Measurements from ENCODE around the gene NRDC. TPM values are rescaled to one million over a fixed set of nuclear protein-coding genes. Genes with fewer than 3 reads are reported as not detected.

Gene NRDC
- total RNA-seq, 3 donors from 2014 or later: 83.3 to 119 (median 91.4) TPM

DNA sequence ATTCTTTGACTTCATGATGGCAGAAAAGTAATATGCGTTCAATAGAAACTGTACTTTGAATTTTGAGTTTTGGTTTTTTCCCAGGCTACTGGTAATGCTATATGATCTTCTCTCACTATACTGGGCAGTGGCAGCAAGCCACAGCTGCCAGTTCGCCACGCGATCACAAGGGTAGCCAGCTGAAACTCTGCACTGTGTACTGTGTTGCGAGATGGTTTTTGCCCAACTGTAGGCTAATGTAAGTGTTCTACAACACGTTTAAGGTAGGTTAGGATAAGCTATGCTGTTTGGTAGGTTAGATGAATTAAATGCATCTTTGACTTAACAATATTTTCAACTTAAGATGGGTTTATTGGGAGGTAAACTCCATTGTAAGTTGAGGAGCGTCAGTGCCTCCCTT is 123.1 kb downstream of the NRDC start:
- H3K36me3 ChIP-seq (ENCODE audit: low read depth): no peaks in the 10 kb centered on the region
- H3K4me3 ChIP-seq: no peak overlapping the region
- intact Hi-C loops (cut with DNase I, micrococcal nuclease): no loop called here
- no peaks in the 10 kb centered on the region for H3K9me3 ChIP-seq
- no peak for ATAC-seq
- DNase-seq: no peak
- H3K4me1 ChIP-seq (ENCODE audit: low read depth): no peaks in the 10 kb centered on the region
- TF ChIP-seq, protein P1, sequence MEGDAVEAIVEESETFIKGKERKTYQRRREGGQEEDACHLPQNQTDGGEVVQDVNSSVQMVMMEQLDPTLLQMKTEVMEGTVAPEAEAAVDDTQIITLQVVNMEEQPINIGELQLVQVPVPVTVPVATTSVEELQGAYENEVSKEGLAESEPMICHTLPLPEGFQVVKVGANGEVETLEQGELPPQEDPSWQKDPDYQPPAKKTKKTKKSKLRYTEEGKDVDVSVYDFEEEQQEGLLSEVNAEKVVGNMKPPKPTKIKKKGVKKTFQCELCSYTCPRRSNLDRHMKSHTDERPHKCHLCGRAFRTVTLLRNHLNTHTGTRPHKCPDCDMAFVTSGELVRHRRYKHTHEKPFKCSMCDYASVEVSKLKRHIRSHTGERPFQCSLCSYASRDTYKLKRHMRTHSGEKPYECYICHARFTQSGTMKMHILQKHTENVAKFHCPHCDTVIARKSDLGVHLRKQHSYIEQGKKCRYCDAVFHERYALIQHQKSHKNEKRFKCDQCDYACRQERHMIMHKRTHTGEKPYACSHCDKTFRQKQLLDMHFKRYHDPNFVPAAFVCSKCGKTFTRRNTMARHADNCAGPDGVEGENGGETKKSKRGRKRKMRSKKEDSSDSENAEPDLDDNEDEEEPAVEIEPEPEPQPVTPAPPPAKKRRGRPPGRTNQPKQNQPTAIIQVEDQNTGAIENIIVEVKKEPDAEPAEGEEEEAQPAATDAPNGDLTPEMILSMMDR (IDR thresholded peaks at IDR 0.05): no peak

DNA sequence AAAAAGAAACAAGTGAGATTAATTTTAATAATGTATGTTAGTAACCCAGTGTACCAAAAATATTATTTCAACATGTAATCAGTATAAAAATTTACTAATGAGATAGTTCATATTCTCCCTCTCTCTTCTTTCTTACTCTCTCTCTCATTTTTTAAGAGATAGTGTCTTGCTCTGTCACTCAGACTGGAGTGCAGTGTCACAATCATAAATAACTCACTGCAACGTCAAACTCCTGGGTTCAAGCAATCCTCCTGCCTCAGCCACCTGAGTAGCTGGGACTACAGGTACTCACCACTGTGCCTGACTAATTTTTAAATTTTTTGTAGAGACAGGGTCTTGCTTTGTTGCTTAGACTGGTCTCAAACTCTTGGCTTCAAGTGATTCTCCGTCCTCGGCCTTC is 123.9 kb downstream of the NRDC start:
- Histone ChIP-seq H3K4me1 (ENCODE audit: low read depth) (no peaks in the 10 kb centered on the region), H3K9me3 (no peaks in the 10 kb centered on the region), H3K36me3 (ENCODE audit: low read depth) (no peaks in the 10 kb centered on the region), H3K4me3 (no peak overlapping the region)
- no peak for ATAC-seq
- intact Hi-C loops (cut with DNase I, micrococcal nuclease): no loop called here
- TF ChIP-seq, protein P1 (IDR thresholded peaks at IDR 0.05): no peak
- DNase-seq: no peak

DNA sequence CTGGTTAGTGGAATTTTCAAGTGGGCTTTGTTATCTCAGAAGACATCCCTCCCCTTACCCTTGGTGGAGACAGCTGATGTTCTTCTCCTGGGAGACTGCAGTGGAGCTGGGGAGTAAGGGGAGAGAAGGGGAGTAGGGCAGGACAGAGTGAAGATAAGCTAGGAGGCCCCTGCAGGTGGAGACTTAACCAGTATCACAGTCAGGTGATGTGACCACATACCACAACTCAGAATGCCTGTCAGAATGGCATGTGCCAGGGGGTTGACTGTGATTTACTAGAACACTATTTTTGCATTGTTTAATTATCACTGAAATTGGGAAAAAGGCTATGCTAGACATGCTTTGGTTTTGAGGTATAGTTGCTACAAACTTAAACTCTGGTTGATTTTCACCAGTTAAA is 124.6 kb downstream of the NRDC start:
- intact Hi-C loops (cut with DNase I, micrococcal nuclease): no loop called here
- TF ChIP-seq, protein P1 (IDR thresholded peaks at IDR 0.05): no peak
- H3K9me3 ChIP-seq: no peaks in the 10 kb centered on the region
- ATAC-seq (no peak), DNase-seq (no peak)
- H3K4me3 ChIP-seq: no peak overlapping the region
- no peaks in the 10 kb centered on the region for H3K36me3 ChIP-seq (ENCODE audit: low read depth)
- no peaks in the 10 kb centered on the region for H3K4me1 ChIP-seq (ENCODE audit: low read depth)

DNA sequence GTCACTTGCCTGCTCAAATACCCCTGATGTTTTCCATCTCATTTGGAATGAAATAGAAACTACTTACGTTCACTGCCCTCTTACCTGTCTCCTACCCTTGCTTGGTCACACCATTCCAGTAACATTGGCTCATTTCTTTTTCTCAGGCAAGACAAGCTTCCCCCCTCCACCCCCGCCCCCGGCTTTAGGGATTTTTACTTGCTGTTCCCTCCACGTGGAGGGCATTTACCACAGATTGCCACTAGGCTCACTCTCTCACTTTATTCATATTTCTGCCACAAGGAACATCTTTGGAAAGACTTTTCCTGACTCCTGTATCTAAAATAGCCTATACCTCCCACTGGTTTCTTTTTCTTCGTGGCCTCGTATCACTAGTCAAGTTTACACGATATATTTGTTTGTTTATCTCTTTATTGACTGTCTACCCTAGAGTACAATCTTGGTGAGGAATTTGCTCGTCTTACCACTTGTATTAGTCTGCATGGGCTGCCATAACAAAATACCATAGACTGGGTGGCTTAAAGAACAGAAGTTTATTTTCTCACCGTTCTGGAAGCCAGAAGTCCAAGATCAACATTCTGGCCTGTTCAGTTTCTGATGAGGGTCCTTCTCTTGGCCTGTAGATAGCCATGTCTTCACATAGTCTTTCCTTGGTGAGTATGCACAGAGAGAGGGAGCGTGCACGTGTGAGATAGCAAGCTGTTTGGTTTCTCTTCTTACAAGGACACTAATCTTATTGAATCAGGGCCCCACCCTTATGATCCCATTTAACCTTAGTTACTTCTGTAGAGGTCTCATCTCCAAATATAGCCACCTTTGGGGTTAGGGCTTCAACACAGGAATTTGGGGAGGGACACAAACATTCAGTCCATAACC is 126.2 kb downstream of the NRDC start:
- intact Hi-C loops (cut with DNase I, micrococcal nuclease): no loop called here

DNA sequence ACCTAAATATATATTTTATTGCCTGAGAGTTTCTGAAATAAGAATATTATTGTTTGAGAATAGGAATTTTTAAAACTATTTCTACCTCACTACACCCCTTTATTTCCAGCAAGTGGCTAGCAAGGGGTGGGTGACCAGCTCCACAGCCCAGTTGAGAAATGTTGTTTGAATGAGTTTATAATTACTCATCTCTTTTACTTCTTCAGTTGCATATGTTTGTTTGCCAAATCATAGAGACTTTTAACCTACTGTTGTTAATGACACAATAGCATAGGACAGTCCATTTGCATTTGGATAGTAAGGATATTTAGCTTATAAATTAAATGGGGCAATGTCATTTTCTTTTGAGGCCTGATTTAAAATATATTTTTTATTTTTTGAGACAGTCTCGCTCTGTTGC is 127.8 kb downstream of the NRDC start:
- ATAC-seq (no peak), DNase-seq (no peak)
- intact Hi-C loops (cut with DNase I, micrococcal nuclease): no loop called here
- Histone ChIP-seq H3K9me3 (no peaks in the 10 kb centered on the region), H3K4me3 (no peak overlapping the region), H3K36me3 (ENCODE audit: low read depth) (no peaks in the 10 kb centered on the region), H3K4me1 (ENCODE audit: low read depth) (no peaks in the 10 kb centered on the region)
- TF ChIP-seq, protein P1 (IDR thresholded peaks at IDR 0.05): no peak

More for the DNA sequence above, 126.2 kb downstream of the NRDC start:
- H3K4me3 ChIP-seq: no peak overlapping the region
- DNase-seq: no peak
- H3K9me3 ChIP-seq: no peaks in the 10 kb centered on the region
- ATAC-seq: no peak
- H3K4me1 ChIP-seq (ENCODE audit: low read depth): no peaks in the 10 kb centered on the region
- no peaks in the 10 kb centered on the region for H3K36me3 ChIP-seq (ENCODE audit: low read depth)
- TF ChIP-seq, protein P1 (IDR thresholded peaks at IDR 0.05): no peak

Measured in mucosa of descending colon (tissue), 3 donors.